CD14-positive monocyte (primary cell): ENCODE measurements around the gene PRAC1. TPM values are rescaled to one million over a fixed set of nuclear protein-coding genes. Genes with fewer than 3 reads are reported as not detected.
A peak's percentile ranks its signal among the peaks of the same experiment; 100 is the strongest.

Source experiments
- DNase-seq, 3 donors: peaks; one replicate each; pipeline ENCODE4 v3.0.0-alpha.2; 2011 to 2022
- H2AFZ ChIP-seq: 2 replicates; pipeline ENCODE4 v1.6.0; 2012; ENCODE audit warnings: mild to moderate bottlenecking, low read depth, low read length, inconsistent platforms; ENCODE audit not compliant: insufficient read depth, poor library complexity, severe bottlenecking
- H3K27ac ChIP-seq, 2 donors: 1 replicate in 1 of 2; 2 replicates in 1 of 2; pipeline ENCODE4 v1.5.1; 2012 to 2013; ENCODE audit warnings: low read length in 2 of 2, control low read depth in 1 of 2, inconsistent platforms in 1 of 2, low read depth in 1 of 2, mild to moderate bottlenecking in 1 of 2
- H3K27me3 ChIP-seq, 2 donors: one replicate each; pipeline versions ENCODE4 v1.6.0 to v1.6.1; 2011 to 2013; ENCODE audit warnings: low read length in 2 of 2; ENCODE audit not compliant: control insufficient read depth in 2 of 2, insufficient read depth in 2 of 2
- H3K36me3 ChIP-seq, 2 donors: replicated peaks in 1 of 2; 1 replicate in 1 of 2; 2 replicates in 1 of 2; pipeline versions ENCODE4 v1.5.1 to v1.6.1; 2012 to 2013; ENCODE audit warnings: low read length in 2 of 2, control low read depth in 1 of 2, inconsistent platforms in 1 of 2, mild to moderate bottlenecking in 1 of 2; ENCODE audit not compliant: insufficient read depth in 2 of 2, control insufficient read depth in 1 of 2
- H3K4me1 ChIP-seq, 2 donors: 1 replicate in 1 of 2; 2 replicates in 1 of 2; pipeline versions ENCODE4 v1.5.1 to v1.6.1; 2012 to 2013; ENCODE audit warnings: low read length in 2 of 2, control low read depth in 1 of 2, inconsistent platforms in 1 of 2, mild to moderate bottlenecking in 1 of 2, moderate library complexity in 1 of 2; ENCODE audit not compliant: insufficient read depth in 2 of 2, control insufficient read depth in 1 of 2
- H3K4me2 ChIP-seq: replicated peaks from 2 replicates; pipeline ENCODE3; 2012; ENCODE audit warnings: low read length, moderate library complexity, mild to moderate bottlenecking; ENCODE audit not compliant: poor library complexity, severe bottlenecking; ENCODE audit errors: extremely low read depth
- H3K4me3 ChIP-seq, 3 experiments: fragments of 200-600 bp in 1 of 3; sonication (generic) in 1 of 3; replicated peaks in 1 of 3; 1 replicate in 2 of 3; 2 replicates in 1 of 3; pipeline ENCODE4 v1.5.1; 2011 to 2013; ENCODE audit warnings: low read length in 3 of 3, mild to moderate bottlenecking in 3 of 3, control low read depth in 2 of 3, low read depth in 2 of 3, inconsistent platforms in 1 of 3, moderate library complexity in 1 of 3
- H3K79me2 ChIP-seq: 2 replicates; pipeline ENCODE4 v1.6.0; 2012; ENCODE audit warnings: mild to moderate bottlenecking, control low read depth, inconsistent platforms, low read length, moderate library complexity; ENCODE audit not compliant: insufficient read depth
- H3K9ac ChIP-seq: 2 replicates; pipeline ENCODE4 v1.6.0; 2017; ENCODE audit warnings: low read length, mild to moderate bottlenecking; ENCODE audit not compliant: insufficient read depth, poor library complexity, severe bottlenecking
- H3K9me3 ChIP-seq, 2 donors: replicated peaks in 1 of 2; 1 replicate in 1 of 2; 2 replicates in 1 of 2; pipeline versions ENCODE4 v1.5.1 to v1.6.1; 2012 to 2013; ENCODE audit warnings: low read length in 2 of 2, control low read depth in 1 of 2; ENCODE audit not compliant: control insufficient read depth in 1 of 2, insufficient read depth in 1 of 2
- H4K20me1 ChIP-seq: 2 replicates; pipeline ENCODE4 v1.6.0; 2012; ENCODE audit warnings: mild to moderate bottlenecking, low read length, control low read depth, moderate library complexity; ENCODE audit not compliant: insufficient read depth
- H3K27ac Mint-ChIP-seq, 7 donors: one replicate each; pipeline ENCODE4 v1.8.0; 2020; ENCODE audit warnings: mild to moderate bottlenecking in 7 of 7, mixed read lengths in 7 of 7, moderate library complexity in 6 of 7, inconsistent platforms in 2 of 7
- H3K27me3 Mint-ChIP-seq, 3 donors: one replicate each; pipeline ENCODE4 v1.8.0; 2021 to 2022; ENCODE audit warnings: low read depth in 3 of 3, mild to moderate bottlenecking in 3 of 3, mixed read lengths in 3 of 3, moderate library complexity in 3 of 3, inconsistent platforms in 1 of 3
- H3K36me3 Mint-ChIP-seq, 2 donors: one replicate each; pipeline ENCODE4 v1.8.0; 2020; ENCODE audit warnings: mixed read lengths in 2 of 2, inconsistent platforms in 1 of 2, mild to moderate bottlenecking in 1 of 2
- H3K4me1 Mint-ChIP-seq: one replicate; pipeline ENCODE4 v1.8.0; 2020; ENCODE audit warnings: mild to moderate bottlenecking, mixed read lengths
- H3K4me3 Mint-ChIP-seq, 2 donors: one replicate each; pipeline ENCODE4 v1.8.0; 2020; ENCODE audit warnings: mild to moderate bottlenecking in 2 of 2, mixed read lengths in 2 of 2, moderate library complexity in 1 of 2
- H3K9me3 Mint-ChIP-seq, 7 donors: one replicate each; pipeline ENCODE4 v1.8.0; 2020 to 2022; ENCODE audit warnings: mixed read lengths in 7 of 7, mild to moderate bottlenecking in 6 of 7, moderate library complexity in 6 of 7, inconsistent platforms in 2 of 7
- CTCF ChIP-seq: fragments of 200-600 bp; IDR thresholded peaks from one replicate; pipeline ENCODE4 v1.8.0; 2022; ENCODE audit warnings: antibody characterized with exemption, mild to moderate bottlenecking
- WGBS: methylation state at CpG from one replicate; pipeline ENCODE4 v1.1.5; 2013; ENCODE audit warnings: missing lambda C conversion rate; ENCODE audit not compliant: insufficient coverage; 5-methylcytosine and 5-hydroxymethylcytosine counted together
- intact Hi-C, 2 donors: fragments of 100-400 bp; cut with micrococcal nuclease; formaldehyde crosslinking; loops; one replicate each; pipeline versions ENCODE4 v1.15.0 to v1.15.1; 2023
- polyA plus RNA-seq, 3 donors: library from polyadenylated mRNA; depleted of rRNA in 1 of 3; unstranded in 2 of 3; stranded (reverse) in 1 of 3; fragments of 300-500 nt in 2 of 3; fragments of >200 nt in 1 of 3; fragmentation: Illumina TruSeq in 2 of 3; gene quantifications; 1 replicate in 2 of 3; 2 replicates in 1 of 3; pipeline ENCODE4 v1.2.3, GENCODE V29; 2012 to 2021

PRAC1 gene
- polyA plus RNA-seq, 3 donors = not detected

- no peak for TF ChIP-seq CTCF
- peak overlapping the region in 1 of 2 donors; percentile 74 for H3K4me3 Mint-ChIP-seq
- Histone ChIP-seq H3K9ac (no peak overlapping the region), H3K4me2 (no peak overlapping the region), H3K27ac (no peak overlapping the region), H3K4me3 (no peak overlapping the region), H3K4me1 (no peaks in the 10 kb centered on the region), H2AFZ (no peak overlapping the region), H3K27me3 (peaks cover 100% of the 10 kb centered on the region in 2 donors), H3K9me3 (peaks cover 0 to 45% of the 10 kb centered on the region in 2 donors), H3K36me3 (no peaks in the 10 kb centered on the region), H4K20me1 (no peaks in the 10 kb centered on the region), H3K79me2 (no peaks in the 10 kb centered on the region)
- no peak for DNase-seq
- intact Hi-C loops = no loop called here
- peaks cover 0 to 25% (median 5%) of the 10 kb centered on the region in 7 donors for H3K9me3 Mint-ChIP-seq
- peaks cover 95 to 98% (median 96%) of the 10 kb centered on the region in 3 donors for H3K27me3 Mint-ChIP-seq
- WGBS = 7% methylated on average over 17 of the region's 21 CpGs
- peak overlapping the region in 1 of 7 donors; percentile 70 for H3K27ac Mint-ChIP-seq
- peaks cover 23% of the 10 kb centered on the region for H3K4me1 Mint-ChIP-seq
- H3K36me3 Mint-ChIP-seq = peaks cover 3 to 7% of the 10 kb centered on the region in 2 donors
Observed at GRCh38 chr17:48746916-48747444, 24.7 kb upstream of the PRAC1 start.

- Histone ChIP-seq H3K4me3 (no peak overlapping the region), H4K20me1 (no peaks in the 10 kb centered on the region), H3K79me2 (no peaks in the 10 kb centered on the region), H3K27me3 (peaks cover 99 to 100% of the 10 kb centered on the region in 2 donors), H3K9me3 (peaks cover 0 to 34% of the 10 kb centered on the region in 2 donors), H3K4me2 (no peak overlapping the region), H3K9ac (no peak overlapping the region), H3K27ac (no peak overlapping the region), H3K36me3 (no peaks in the 10 kb centered on the region), H3K4me1 (no peaks in the 10 kb centered on the region), H2AFZ (no peak overlapping the region)
- Mint-ChIP-seq H3K27me3 (peaks cover 95 to 98% (median 96%) of the 10 kb centered on the region in 3 donors), H3K36me3 (peaks cover 3% of the 10 kb centered on the region in 2 donors), H3K4me3 (peak overlapping the region in 1 of 2 donors; percentile 81), H3K4me1 (peaks cover 19% of the 10 kb centered on the region), H3K27ac (no peak overlapping the region), H3K9me3 (peaks cover 0 to 29% (median 8%) of the 10 kb centered on the region in 7 donors)
- intact Hi-C loops = no loop called here
- WGBS = 26% methylated on average over 5 of the region's 12 CpGs
- no peak for DNase-seq
- no peak for TF ChIP-seq CTCF
Observed at GRCh38 chr17:48745381-48746275, 23.3 kb upstream of the PRAC1 start.
